Prostate gland (tissue), 2 donors: ENCODE data around the gene FBRSL1.

Experiments used
- CTCF ChIP-seq, 4 experiments: fragments of 200-600 bp in 2 of 4; fragments of 450-650 bp in 2 of 4; sonication (generic) in 2 of 4; IDR thresholded peaks; 1 replicate in 3 of 4; 2 replicates in 1 of 4; pipeline ENCODE4 v1.5.1; 2016 to 2019; ENCODE audit warnings: antibody characterized with exemption in 4 of 4, mild to moderate bottlenecking in 2 of 4, moderate library complexity in 2 of 4
- POLR2A ChIP-seq: fragments of 450-650 bp; IDR thresholded peaks from one replicate; pipeline ENCODE4 v1.6.1; 2016; ENCODE audit warnings: antibody characterized with exemption, mild to moderate bottlenecking

- TF ChIP-seq POLR2A, result no peak
- no peak for TF ChIP-seq CTCF (IDR thresholded peaks at IDR 0.05)
These were observed 54.5 kb downstream of the FBRSL1 start for GRCh38 chr12:132544498-132544897.
